Activated CD8-positive, alpha-beta memory T cell treated with anti-CD3 and anti-CD28 coated beads, Interleukin-2, amount 50 U/mL, for 1 hour (primary cell): ENCODE measurements around the gene XPR1.

Source experiments
- DNase-seq: peaks from one replicate; pipeline ENCODE4 v3.0.0-alpha.2; 2020; ENCODE audit errors: extremely low read depth

XPR1 gene

GRCh38 chr1:180930687-180931086 lies 298.9 kb downstream of the XPR1 start:
- DNase-seq: no peak

- no peak for DNase-seq
Observed at GRCh38 chr1:180931529-180931928, 299.7 kb downstream of the XPR1 start.

GRCh38 chr1:180932378-180932777 lies 300.6 kb downstream of the XPR1 start:
- DNase-seq: no peak

- DNase-seq: no peak
Observed at GRCh38 chr1:180933141-180933540, 301.3 kb downstream of the XPR1 start.

- DNase-seq: no peak
Observed at GRCh38 chr1:180934563-180934962, 302.7 kb downstream of the XPR1 start.

- DNase-seq: no peak
Observed at GRCh38 chr1:180935326-180936109, 303.7 kb downstream of the XPR1 start.

GRCh38 chr1:180936110-180937011 lies 304.5 kb downstream of the XPR1 start:
- DNase-seq: no peak

- no peak for DNase-seq
Observed at GRCh38 chr1:180937012-180937372, 305.2 kb downstream of the XPR1 start.

GRCh38 chr1:180937624-180938225 lies 305.9 kb downstream of the XPR1 start:
- no peak for DNase-seq

- DNase-seq: no peak
Observed at GRCh38 chr1:180939073-180939710, 307.4 kb downstream of the XPR1 start.

- DNase-seq: no peak
Observed at GRCh38 chr1:180939711-180940103, 307.9 kb downstream of the XPR1 start.
